K562 (cell line): ENCODE data around the gene SLC18A3. TPM values are rescaled to one million over a fixed set of nuclear protein-coding genes. Genes with fewer than 3 reads are reported as not detected.

Source experiments
- ATAC-seq: fragments of 200-7000 bp; cut with Tn5 transposase; 3 replicates; pipeline ENCODE4 v1.9.1; 2020; ENCODE audit warnings: moderate library complexity
- BruUV-seq: library from RNA; stranded (reverse); fragments of 400-500 nt; replicated peaks from 2 replicates; lab custom pipeline; 2021; lab: Mats Ljungman, UMichigan
- CTCF ChIA-PET: fragments of 300-600 bp; formaldehyde crosslinking; extraction: SDS; loops from one replicate; lab custom pipeline; 2021; ENCODE audit warnings: low intra/inter-chr PET ratio; lab: Yijun Ruan, JAX
- POLR2A ChIA-PET: fragments of 300-600, 350-650 bp; sonication (Branson Sonifier 250); formaldehyde crosslinking; extraction: SDS; loops from one replicate; lab custom pipeline; 2021; ENCODE audit warnings: antibody characterized with exemption, inconsistent platforms; lab: Yijun Ruan, JAX
- DNase-seq, 4 experiments: peaks; one replicate each; pipeline versions ENCODE4 v3.0.0 to v3.0.0-alpha.2; 2011 to 2018; ENCODE audit warnings: low spot score in 3 of 4, mixed read lengths in 3 of 4; ENCODE audit errors: extremely low read depth in 1 of 4
- FAIRE-seq: peaks from 2 replicates; lab custom pipeline; 2011; peaks lifted over from hg19 to GRCh38; lab: Jason Lieb, UNC
- H2AFZ ChIP-seq: 2 replicates; pipeline ENCODE4 v1.6.0; 2011; ENCODE audit warnings: low read depth, low read length, control low read depth, inconsistent platforms
- H3K27ac ChIP-seq: fragments of 200-600 bp; 3 replicates; pipeline ENCODE4 v1.8.0; 2011; ENCODE audit warnings: low read depth, mild to moderate bottlenecking, control low read depth, inconsistent platforms, low read length, moderate library complexity, mixed read lengths; ENCODE audit errors: extremely low read depth
- H3K27me3 ChIP-seq, 2 experiments: fragments of 300-600 bp in 1 of 2; 2 replicates in 1 of 2; 3 replicates in 1 of 2; pipeline versions ENCODE4 v1.6.0 to v1.8.0; 2011; ENCODE audit warnings: inconsistent platforms in 2 of 2, low read length in 2 of 2, mild to moderate bottlenecking in 1 of 2, mixed read lengths in 1 of 2, moderate library complexity in 1 of 2; ENCODE audit not compliant: control insufficient read depth in 2 of 2, insufficient read depth in 2 of 2
- H3K36me3 ChIP-seq: fragments of 300-600 bp; 3 replicates; pipeline ENCODE4 v1.8.0; 2011; ENCODE audit warnings: mild to moderate bottlenecking, low read length, inconsistent platforms; ENCODE audit not compliant: control insufficient read depth, insufficient read depth
- H3K4me1 ChIP-seq, 2 experiments: fragments of 200-600 bp in 1 of 2; replicated peaks in 1 of 2; 2 replicates in 1 of 2; 3 replicates in 1 of 2; pipeline versions ENCODE4 v1.5.1 to v1.8.0; 2011; ENCODE audit warnings: inconsistent platforms in 2 of 2, low read length in 2 of 2, mild to moderate bottlenecking in 1 of 2, mixed read lengths in 1 of 2, moderate library complexity in 1 of 2; ENCODE audit not compliant: control insufficient read depth in 2 of 2, insufficient read depth in 2 of 2
- H3K4me2 ChIP-seq: 2 replicates; pipeline ENCODE4 v1.6.1; 2011; ENCODE audit warnings: low read length, control low read depth, inconsistent platforms, mixed read lengths; ENCODE audit not compliant: insufficient read depth
- H3K4me3 ChIP-seq: fragments of 200-600 bp; sonication (generic), shearing (Covaris generic); 2 replicates; pipeline ENCODE4 v1.5.1; 2016; ENCODE audit warnings: control low read depth, inconsistent platforms
- H3K79me2 ChIP-seq: fragments of 200-600 bp; 3 replicates; pipeline ENCODE4 v1.8.0; 2011; ENCODE audit warnings: low read length, inconsistent platforms; ENCODE audit not compliant: control insufficient read depth, insufficient read depth
- H3K9ac ChIP-seq, 2 experiments: 2 replicates each; pipeline versions ENCODE4 v1.6.0 to v1.6.1; 2011; ENCODE audit warnings: low read depth in 2 of 2, low read length in 2 of 2, control low read depth in 1 of 2, inconsistent platforms in 1 of 2, mild to moderate bottlenecking in 1 of 2, mixed read lengths in 1 of 2; ENCODE audit not compliant: insufficient read depth in 1 of 2
- H3K9me1 ChIP-seq: one replicate; pipeline ENCODE4 v1.6.0; 2011; ENCODE audit warnings: inconsistent platforms, mild to moderate bottlenecking, low read length, moderate library complexity; ENCODE audit not compliant: control insufficient read depth, insufficient read depth
- H3K9me3 ChIP-seq: replicated peaks from 2 replicates; pipeline ENCODE4 v1.5.1; 2011; ENCODE audit warnings: low read depth, low read length, inconsistent platforms; ENCODE audit not compliant: control insufficient read depth, insufficient read depth
- H4K20me1 ChIP-seq: replicated peaks from 2 replicates; pipeline ENCODE4 v1.6.1; 2011; ENCODE audit warnings: low read length, inconsistent platforms, mixed read lengths; ENCODE audit not compliant: control insufficient read depth, insufficient read depth
- CBX1 ChIP-seq: sonication (generic); IDR thresholded peaks from 2 replicates; pipeline ENCODE4 v1.6.1; 2016; ENCODE audit warnings: antibody characterized with exemption, low read depth, mild to moderate bottlenecking
- GTF2E2 ChIP-seq: fragments of 200-800 bp; sonication (Bioruptor generic); IDR thresholded peaks from 2 replicates; pipeline ENCODE4 v1.6.1; 2016; ENCODE audit warnings: missing genetic modification characterization, missing compliant biosample characterization
- HBP1 ChIP-seq: fragments of 450-650 bp; formaldehyde crosslinking; IDR thresholded peaks from 2 replicates; pipeline ENCODE4 v1.4.0; 2022; ENCODE audit warnings: missing genetic modification characterization
- RBM39 ChIP-seq: fragments of 200-400 bp; formaldehyde crosslinking; optimal IDR thresholded peaks from 2 replicates; pipeline ENCODE3; 2018; ENCODE audit warnings: low read depth, low read length
- RREB1 ChIP-seq: fragments of 250-450 bp; sonication (Bioruptor Pico); IDR thresholded peaks from 2 replicates; pipeline ENCODE4 v1.4.0; 2020
- WGBS: fragments of 100-300 bp; shearing (Covaris generic); methylation state at CpG from one replicate; pipeline ENCODE4 v1.1.6; 2016; ENCODE audit warnings: low coverage, mixed read lengths; ENCODE audit not compliant: insufficient coverage; ENCODE audit errors: missing lambda C conversion rate; 5-methylcytosine and 5-hydroxymethylcytosine counted together
- in situ Hi-C: fragments of 300-500 bp; cut with MboI; formaldehyde crosslinking; loops from 4 replicates; pipeline ENCODE4 v1.15.0; 2018; ENCODE audit warnings: inconsistent platforms, mixed read lengths
- intact Hi-C: fragments of 100-400 bp; cut with micrococcal nuclease; formaldehyde crosslinking; loops from 2 replicates; pipeline ENCODE4 v1.14.2; 2022
- polyA plus RNA-seq, 8 experiments: library from polyadenylated mRNA; depleted of rRNA in 4 of 8; stranded (reverse) in 5 of 8; unstranded in 3 of 8; fragments of >200 nt; fragmentation: Nextera tagmentation in 2 of 8; fragmentation: Illumina TruSeq in 1 of 8; extraction: Ambion mirVana in 2 of 8; extraction: Trizol in 1 of 8; gene quantifications; 2 replicates each; pipeline versions ENCODE4 v1.2.1 to v1.2.3, GENCODE V29; 2011 to 2014; ENCODE audit warnings: inconsistent platforms in 1 of 8, missing spikeins in 1 of 8
- total RNA-seq, 7 experiments: library from RNA; depleted of rRNA in 6 of 7; stranded (reverse); fragments of >200 nt in 6 of 7; fragmentation: Illumina TruSeq in 2 of 7; extraction: Trizol in 2 of 7; gene quantifications; 2 replicates each; pipeline versions ENCODE4 v1.2.1 to v1.2.3, GENCODE V29; 2011 to 2021; ENCODE audit warnings: low replicate concordance in 1 of 7

Gene SLC18A3
- total and polyA plus RNA-seq, 9 of the 15 experiments (the other 6 are each of a cell fraction or from before 2014, with no cell fraction given): not detected

GRCh38 chr10:49601857-49602256, 8.3 kb upstream of the SLC18A3 start (continued):
- TF ChIP-seq RREB1 (CRISPR knock-in tag) (no peak), GTF2E2 (tag) (no peak)
- TF ChIP-seq, all 486 proteins: peak for 5

- ATAC-seq (no peak), DNase-seq (no peak), FAIRE-seq (no peak)
- Histone ChIP-seq H3K36me3 (no peaks in the 10 kb centered on the region), H2AFZ (no peak overlapping the region), H3K9me1 (no peaks in the 10 kb centered on the region), H3K79me2 (no peaks in the 10 kb centered on the region), H3K4me2 (no peak overlapping the region), H4K20me1 (peaks cover 7% of the 10 kb centered on the region; the same call in 1 of the 2 replicates), H3K4me1 (peaks cover 0 to 4% of the 10 kb centered on the region in 2 experiments; a peak in 1 of 5 replicates), H3K9me3 (no peaks in the 10 kb centered on the region), H3K9ac (no peak overlapping the region), H3K27ac (no peak overlapping the region), H3K4me3 (no peak overlapping the region), H3K27me3 (peaks cover 0 to 4% of the 10 kb centered on the region in 2 experiments; a peak in 1 of 5 replicates)
- intact Hi-C loops: no loop called here
- 0% methylated on average over 2 of the region's 2 CpGs for WGBS
- TF ChIP-seq CBX1 (no peak), HBP1 (CRISPR knock-in tag) (no peak), RBM39 (no peak)
- BruUV-seq: no TSS peak
- POLR2A ChIA-PET: interaction anchor here (0.7 kb wide), 1 partner anchor 610 kb away, joined by 3 read pairs; no protein-coding TSS in a partner anchor
- CTCF ChIA-PET: no interaction called here
- in situ Hi-C loops: no loop called here
These were observed 7.6 kb upstream of the SLC18A3 start for GRCh38 chr10:49602380-49603023.
